BLaER1 (cell line): Measurements from ENCODE around the gene TCERG1L.

Experiments used
- H3K27ac ChIP-seq: shearing (Covaris generic); formaldehyde crosslinking; 2 replicates; pipeline ENCODE4 v1.8.1; 2022
- H3K27me3 ChIP-seq: shearing (Covaris generic); formaldehyde crosslinking; 2 replicates; pipeline ENCODE4 v1.8.1; 2022
- H3K36me3 ChIP-seq: shearing (Covaris generic); formaldehyde crosslinking; 2 replicates; pipeline ENCODE4 v1.8.1; 2022
- H3K4me1 ChIP-seq: shearing (Covaris generic); formaldehyde crosslinking; 2 replicates; pipeline ENCODE4 v1.8.1; 2022
- H3K4me2 ChIP-seq: shearing (Covaris generic); formaldehyde crosslinking; 2 replicates; pipeline ENCODE4 v1.8.1; 2022
- H3K4me3 ChIP-seq: shearing (Covaris generic); formaldehyde crosslinking; 2 replicates; pipeline ENCODE4 v1.8.1; 2022
- H3K9ac ChIP-seq: shearing (Covaris generic); formaldehyde crosslinking; 2 replicates; pipeline ENCODE4 v1.8.1; 2022
- H3K9me3 ChIP-seq: shearing (Covaris generic); formaldehyde crosslinking; 2 replicates; pipeline ENCODE4 v1.8.1; 2022
- H4K20me1 ChIP-seq: shearing (Covaris generic); formaldehyde crosslinking; 2 replicates; pipeline ENCODE4 v1.8.1; 2022
- Cebpa-rat ChIP-seq: shearing (Covaris generic); IDR thresholded peaks from 2 replicates; pipeline ENCODE4 v1.8.1; 2022

Gene TCERG1L

DNA sequence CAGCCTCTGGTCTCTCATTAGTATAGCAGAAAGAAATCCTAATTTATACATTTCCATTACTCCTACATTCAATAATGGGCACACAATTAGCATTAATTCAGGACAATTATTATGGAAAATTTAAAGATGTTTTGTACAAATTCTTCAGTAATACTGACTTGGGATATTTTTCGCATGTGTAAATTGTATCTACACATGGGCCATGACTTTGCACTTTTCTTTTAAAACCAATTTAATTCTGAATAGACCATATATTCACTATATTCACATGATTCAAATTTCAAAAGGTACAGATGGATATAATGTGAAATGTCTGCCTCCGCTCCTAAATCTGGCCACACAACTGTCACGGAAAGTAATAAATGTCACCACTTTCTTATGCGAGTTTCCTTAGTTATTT lies 123.0 kb downstream of the TCERG1L start:
- Histone ChIP-seq H3K9ac (no peak overlapping the region), H3K4me3 (no peak overlapping the region), H3K36me3 (peaks cover 32% of the 10 kb centered on the region), H3K27me3 (no peaks in the 10 kb centered on the region), H3K27ac (no peak overlapping the region), H3K9me3 (peaks cover 31% of the 10 kb centered on the region), H3K4me1 (peaks cover 35% of the 10 kb centered on the region), H3K4me2 (no peak overlapping the region), H4K20me1 (no peaks in the 10 kb centered on the region)
- TF ChIP-seq Cebpa-rat, result no peak

DNA sequence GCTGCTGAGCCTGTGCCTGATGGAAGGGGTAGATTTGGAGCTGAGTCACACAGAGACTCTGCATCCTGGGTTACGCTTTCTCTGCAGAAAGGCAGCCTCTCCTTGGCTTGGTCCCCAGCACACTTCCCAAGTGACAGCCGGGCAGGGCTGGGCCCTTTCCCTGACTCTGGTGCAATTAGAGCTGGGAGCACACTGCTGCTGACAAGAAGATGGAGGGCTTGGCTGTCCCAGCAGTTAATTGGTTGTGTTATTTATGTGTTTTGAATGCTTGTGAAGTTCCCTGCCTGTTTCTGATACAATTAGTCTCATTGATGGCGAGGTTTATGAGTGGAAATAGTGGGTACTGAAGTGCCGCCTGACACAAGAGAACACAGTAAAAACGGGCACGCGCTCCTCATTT lies 123.6 kb downstream of the TCERG1L start:
- Histone ChIP-seq H3K9me3 (peaks cover 26% of the 10 kb centered on the region), H3K4me3 (no peak overlapping the region), H3K4me2 (0 out of 2 replicates have a peak overlapping the region, but pooled peaks have one; percentile 7), H3K36me3 (peaks cover 32% of the 10 kb centered on the region), H3K9ac (no peak overlapping the region), H4K20me1 (no peaks in the 10 kb centered on the region), H3K27me3 (no peaks in the 10 kb centered on the region), H3K27ac (no peak overlapping the region), H3K4me1 (peaks cover 36% of the 10 kb centered on the region)
- no peak for TF ChIP-seq Cebpa-rat

DNA sequence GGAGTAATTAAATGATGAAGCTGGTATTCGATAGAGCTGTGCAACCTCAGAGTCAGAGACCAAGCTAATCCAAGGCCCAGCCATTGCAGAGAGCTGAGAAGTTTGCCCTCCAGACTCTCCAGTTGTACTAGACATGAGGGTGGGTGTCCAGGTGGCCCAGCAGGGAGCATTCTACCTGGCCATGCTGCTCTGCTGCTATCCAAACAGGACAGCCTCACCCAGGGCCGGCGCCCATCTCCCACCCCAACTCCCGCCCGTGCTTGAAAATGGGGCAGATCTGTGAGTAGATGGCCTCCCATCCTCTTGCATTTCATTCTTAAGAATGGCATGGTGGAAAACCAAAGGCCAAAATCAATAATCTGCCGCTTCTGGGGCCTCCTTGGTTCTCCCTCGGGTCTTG lies 124.2 kb downstream of the TCERG1L start:
- H3K27me3 ChIP-seq, result no peaks in the 10 kb centered on the region
- H3K27ac ChIP-seq, result no peak overlapping the region
- peaks cover 28% of the 10 kb centered on the region for H3K36me3 ChIP-seq
- H3K4me2 ChIP-seq, result peak overlapping the region; percentile 29
- peaks cover 19% of the 10 kb centered on the region for H3K9me3 ChIP-seq
- no peak overlapping the region for H3K4me3 ChIP-seq
- peaks cover 43% of the 10 kb centered on the region for H3K4me1 ChIP-seq
- no peak for TF ChIP-seq Cebpa-rat
- no peaks in the 10 kb centered on the region for H4K20me1 ChIP-seq
- no peak overlapping the region for H3K9ac ChIP-seq

DNA sequence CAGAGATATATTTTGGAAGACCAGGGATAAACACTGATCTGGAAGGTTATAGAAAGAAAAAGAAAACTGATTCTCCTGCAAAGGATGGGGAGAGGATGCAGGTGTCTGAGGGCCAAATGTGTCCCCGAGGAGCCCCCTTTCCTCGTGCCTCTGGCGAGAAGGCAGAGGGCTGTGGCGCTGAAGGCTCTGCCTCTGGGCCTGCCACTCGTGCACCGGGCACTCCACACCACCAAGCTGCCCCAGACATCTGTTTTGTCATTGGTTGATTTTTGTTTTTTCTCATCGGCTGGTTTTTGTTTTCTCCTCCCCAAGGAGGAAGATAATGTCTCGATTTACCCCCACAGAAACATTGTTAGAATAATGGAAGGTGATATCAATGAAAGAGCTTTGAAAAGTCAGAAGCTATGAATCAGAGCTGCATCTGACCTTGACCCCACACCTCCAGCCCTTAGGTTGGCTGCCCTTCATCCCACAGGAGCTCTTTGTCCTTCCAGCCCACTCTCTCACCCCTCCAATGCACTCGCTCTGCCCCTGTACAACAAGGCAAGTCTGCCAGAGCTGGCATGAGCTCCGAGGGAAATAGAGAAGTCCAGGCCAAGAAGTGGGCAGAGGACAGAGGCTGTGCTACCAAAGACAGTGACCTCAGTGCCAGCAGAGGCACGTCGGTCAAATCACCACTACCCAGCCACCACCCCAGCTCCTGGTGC lies 124.8 kb downstream of the TCERG1L start:
- H3K4me3 ChIP-seq, result no peak overlapping the region
- H3K9me3 ChIP-seq, result peaks cover 15% of the 10 kb centered on the region; the same call in 1 of the 2 replicates
- no peak overlapping the region for H3K9ac ChIP-seq
- peaks cover 27% of the 10 kb centered on the region for H3K36me3 ChIP-seq
- no peaks in the 10 kb centered on the region for H3K27me3 ChIP-seq
- peaks cover 48% of the 10 kb centered on the region for H3K4me1 ChIP-seq
- H3K27ac ChIP-seq, result no peak overlapping the region
- peak overlapping the region; percentile 29 for H3K4me2 ChIP-seq
- H4K20me1 ChIP-seq, result no peaks in the 10 kb centered on the region
- no peak for TF ChIP-seq Cebpa-rat

DNA sequence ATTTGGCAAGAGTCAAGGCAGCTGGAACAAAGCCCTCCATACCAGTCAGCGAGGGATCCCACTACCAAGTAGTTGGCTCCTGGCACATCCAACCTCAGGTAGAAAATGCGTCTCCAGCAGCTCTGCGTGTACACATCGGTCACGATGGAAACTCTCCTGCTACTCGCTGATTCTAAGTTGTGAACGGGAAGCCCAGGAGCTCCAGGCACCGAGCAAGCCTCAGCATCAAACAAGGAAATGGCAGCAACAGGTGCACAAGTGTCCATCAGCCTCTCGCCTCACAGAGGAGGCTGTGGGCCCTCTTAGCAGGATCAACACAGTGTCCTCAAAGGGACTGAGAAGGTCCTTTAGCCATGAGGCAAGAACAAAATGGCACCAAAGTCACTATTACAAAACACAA lies 127.0 kb downstream of the TCERG1L start:
- H3K4me3 ChIP-seq, result no peak overlapping the region
- H3K27me3 ChIP-seq, result no peaks in the 10 kb centered on the region
- no peaks in the 10 kb centered on the region for H4K20me1 ChIP-seq
- H3K4me2 ChIP-seq, result no peak overlapping the region
- H3K9ac ChIP-seq, result no peak overlapping the region
- peaks cover 8% of the 10 kb centered on the region; the same call in 1 of the 2 replicates for H3K9me3 ChIP-seq
- TF ChIP-seq Cebpa-rat, result no peak
- peaks cover 55% of the 10 kb centered on the region for H3K4me1 ChIP-seq
- peaks cover 27% of the 10 kb centered on the region for H3K36me3 ChIP-seq
- H3K27ac ChIP-seq, result no peak overlapping the region

DNA sequence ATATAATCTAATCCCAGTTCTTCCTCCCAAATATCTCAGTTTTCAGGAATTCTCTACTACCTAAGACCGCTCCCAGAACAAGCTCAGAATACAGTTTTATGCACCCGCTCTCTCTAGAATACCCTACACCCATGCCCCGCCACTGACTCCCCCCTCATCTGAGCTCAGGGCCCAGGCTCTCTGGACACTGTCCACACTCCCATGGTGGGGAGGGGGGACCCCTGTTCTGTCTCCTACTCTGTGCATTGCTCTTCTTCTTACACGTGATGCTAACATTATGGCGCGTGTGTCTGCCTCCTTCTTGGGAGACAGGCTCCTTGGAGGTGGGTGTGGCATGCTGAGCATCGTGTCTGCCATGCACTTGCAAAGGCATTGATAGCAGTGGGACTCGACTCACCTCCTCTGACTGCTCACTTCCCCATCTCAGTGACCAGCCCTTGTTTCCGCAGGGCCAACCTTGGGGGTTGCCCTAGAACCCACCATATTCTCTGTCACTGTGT lies 127.9 kb downstream of the TCERG1L start:
- H3K27ac ChIP-seq, result no peak overlapping the region
- TF ChIP-seq Cebpa-rat, result no peak

DNA sequence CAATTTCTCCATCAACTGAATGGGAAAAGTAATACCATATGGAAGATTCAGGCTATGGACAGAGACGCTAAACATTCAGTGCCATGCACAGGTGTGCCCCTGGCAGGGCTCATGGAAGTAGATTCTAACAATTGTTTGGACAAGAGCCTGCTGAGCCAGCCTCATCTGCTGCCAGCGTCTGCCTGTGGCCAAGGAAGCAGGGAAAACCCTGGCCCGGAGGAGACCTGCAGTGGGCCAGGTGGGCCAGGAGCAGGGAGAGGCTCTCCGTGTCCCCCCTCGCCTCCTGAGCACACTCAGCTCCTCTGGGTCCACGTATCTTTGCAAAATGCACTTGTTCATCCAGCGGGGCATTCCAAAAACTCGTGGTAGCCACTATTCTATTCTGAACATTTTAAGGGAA lies 130.1 kb downstream of the TCERG1L start:
- peaks cover 4% of the 10 kb centered on the region; the same call in 1 of the 2 replicates for H3K9me3 ChIP-seq
- no peak overlapping the region for H3K4me3 ChIP-seq
- no peak for TF ChIP-seq Cebpa-rat
- no peaks in the 10 kb centered on the region for H3K27me3 ChIP-seq
- peak overlapping the region; percentile 79 for H3K27ac ChIP-seq
- peak overlapping the region; percentile 82 for H3K4me2 ChIP-seq
- peaks cover 62% of the 10 kb centered on the region for H3K4me1 ChIP-seq
- H3K9ac ChIP-seq, result 0 out of 2 replicates have a peak overlapping the region, but pooled peaks have one; percentile 57
- H3K36me3 ChIP-seq, result peaks cover 16% of the 10 kb centered on the region
- no peaks in the 10 kb centered on the region for H4K20me1 ChIP-seq

More for the DNA sequence above, 127.9 kb downstream of the TCERG1L start:
- Histone ChIP-seq H3K9me3 (peaks cover 4% of the 10 kb centered on the region; the same call in 1 of the 2 replicates), H4K20me1 (no peaks in the 10 kb centered on the region), H3K9ac (no peak overlapping the region), H3K27me3 (no peaks in the 10 kb centered on the region), H3K4me3 (no peak overlapping the region), H3K36me3 (peaks cover 27% of the 10 kb centered on the region), H3K4me1 (peaks cover 64% of the 10 kb centered on the region), H3K4me2 (no peak overlapping the region)

DNA sequence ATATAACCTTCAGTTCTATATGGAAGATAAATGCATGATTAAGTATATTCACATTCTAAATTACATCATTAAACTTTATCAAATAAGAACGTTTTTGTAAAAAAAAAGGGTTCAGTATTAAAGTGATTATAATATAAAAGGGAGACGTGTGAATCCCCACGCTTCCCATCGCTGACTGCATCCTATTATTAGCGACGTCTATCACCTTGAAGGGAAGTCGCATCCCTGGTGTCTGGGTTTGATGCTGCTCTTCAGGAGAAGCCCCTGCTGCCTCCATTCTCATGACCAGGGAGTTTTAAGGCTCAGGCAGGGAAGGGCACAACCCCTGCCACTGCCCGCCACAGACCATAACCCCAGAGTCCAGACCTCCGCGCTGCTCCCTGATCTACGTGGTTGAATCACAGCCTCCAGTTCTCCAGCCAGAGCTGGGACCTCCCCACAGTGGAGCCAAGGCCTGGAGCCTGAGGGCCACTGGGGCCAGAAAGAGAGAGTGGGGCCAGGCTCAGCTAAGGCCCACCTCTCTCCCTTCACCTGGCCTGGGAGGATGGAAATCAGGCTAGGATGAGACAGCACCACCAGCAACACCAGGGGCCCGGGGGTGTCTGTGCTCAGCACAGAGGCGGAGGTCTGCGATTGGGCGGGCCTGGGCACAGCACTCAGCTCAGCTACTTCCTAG lies 130.6 kb downstream of the TCERG1L start:
- peak overlapping the region; percentile 79 for H3K27ac ChIP-seq
- H3K9me3 ChIP-seq, result peaks cover 4% of the 10 kb centered on the region; the same call in 1 of the 2 replicates
- H3K36me3 ChIP-seq, result peaks cover 15% of the 10 kb centered on the region
- peaks cover 65% of the 10 kb centered on the region for H3K4me1 ChIP-seq
- peak overlapping the region; percentile 57 for H3K9ac ChIP-seq
- TF ChIP-seq Cebpa-rat, result no peak
- H3K4me3 ChIP-seq, result no peak overlapping the region
- no peaks in the 10 kb centered on the region for H3K27me3 ChIP-seq
- H3K4me2 ChIP-seq, result peak overlapping the region; percentile 82
- no peaks in the 10 kb centered on the region for H4K20me1 ChIP-seq

DNA sequence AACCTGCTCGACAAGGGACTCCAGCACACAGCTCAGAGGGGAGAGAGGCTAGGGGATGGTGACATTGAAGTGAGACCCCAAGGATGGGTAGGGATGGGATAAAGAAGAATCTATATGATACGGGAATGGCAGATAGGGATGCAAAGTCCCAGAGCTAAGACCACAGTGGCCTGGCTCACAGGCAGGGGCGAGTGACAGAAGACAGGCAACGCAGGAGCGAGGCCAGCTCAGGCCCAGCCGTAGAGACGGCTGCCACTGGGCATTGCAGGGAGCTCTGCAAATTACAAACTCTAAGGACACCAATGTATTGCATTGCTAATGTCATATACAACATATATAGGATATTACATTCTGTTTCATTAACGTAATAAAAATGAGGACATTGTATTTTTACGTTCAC lies 131.4 kb downstream of the TCERG1L start:
- peak overlapping the region; percentile 82 for H3K4me2 ChIP-seq
- H4K20me1 ChIP-seq, result no peaks in the 10 kb centered on the region
- no peaks in the 10 kb centered on the region for H3K27me3 ChIP-seq
- H3K9me3 ChIP-seq, result peaks cover 4% of the 10 kb centered on the region; the same call in 1 of the 2 replicates
- H3K4me1 ChIP-seq, result peaks cover 72% of the 10 kb centered on the region
- peak overlapping the region; percentile 64 for H3K27ac ChIP-seq
- H3K36me3 ChIP-seq, result peaks cover 15% of the 10 kb centered on the region
- peak overlapping the region; percentile 38 for H3K9ac ChIP-seq
- TF ChIP-seq Cebpa-rat, result no peak
- H3K4me3 ChIP-seq, result peak overlapping the region; percentile 44; the same call in 1 of the 2 replicates

DNA sequence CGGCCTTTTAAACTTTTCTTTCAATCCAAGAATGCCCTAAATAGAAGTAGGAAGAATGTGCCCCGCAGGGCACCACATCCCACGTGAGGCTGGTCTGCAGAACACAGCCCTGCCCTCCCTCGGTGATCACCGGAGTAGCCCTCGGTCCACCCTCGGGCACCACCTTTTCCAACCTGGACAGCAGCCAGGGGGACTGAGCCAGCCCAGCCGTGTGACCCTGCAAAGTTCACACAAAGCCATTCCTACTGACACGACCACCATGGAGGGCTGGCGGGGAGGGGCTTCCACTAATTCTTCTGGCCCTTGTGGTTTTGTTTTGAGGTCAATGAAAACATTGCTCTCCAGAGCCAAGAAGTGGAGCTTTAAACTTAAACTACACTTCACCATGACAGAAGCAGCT lies 132.2 kb downstream of the TCERG1L start:
- Histone ChIP-seq H4K20me1 (no peaks in the 10 kb centered on the region), H3K4me3 (peak overlapping the region; percentile 44), H3K27ac (peak overlapping the region; percentile 64), H3K4me1 (peaks cover 80% of the 10 kb centered on the region), H3K4me2 (peak overlapping the region; percentile 82), H3K9me3 (peaks cover 1% of the 10 kb centered on the region; the same call in 1 of the 2 replicates), H3K27me3 (no peaks in the 10 kb centered on the region), H3K36me3 (peaks cover 9% of the 10 kb centered on the region), H3K9ac (peak overlapping the region; percentile 38)
- no peak for TF ChIP-seq Cebpa-rat
